D341Med (cell line): ENCODE results near the gene FNDC3B.

Experiments
- DNase-seq: peaks from one replicate; pipeline ENCODE4 v3.0.0; 2012; ENCODE audit warnings: low spot score

The FNDC3B gene

DNA sequence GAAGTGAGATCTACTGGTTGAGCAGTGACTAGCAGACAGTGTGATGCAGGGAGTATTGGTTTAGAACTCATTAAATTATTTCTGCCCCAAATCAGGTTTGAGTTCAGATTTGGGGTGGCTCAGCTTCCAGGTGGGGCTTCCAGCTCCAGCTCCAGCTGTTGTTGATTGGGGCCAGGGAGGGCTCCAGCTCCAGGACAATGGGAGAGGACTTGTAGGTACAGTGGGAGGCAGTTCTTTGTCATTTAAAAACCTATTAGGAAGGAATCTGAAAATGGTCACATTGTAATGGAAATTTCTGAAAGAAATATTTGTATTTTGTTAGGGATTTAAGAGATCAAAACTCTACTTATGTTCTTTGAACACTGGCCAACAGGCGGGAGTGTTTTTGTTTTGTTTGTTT, 97.0 kb downstream of the FNDC3B start:
- no peak for DNase-seq

GRCh38 chr3:172137287-172138192, 98.2 kb downstream of the FNDC3B start:
- DNase-seq = no peak

DNA sequence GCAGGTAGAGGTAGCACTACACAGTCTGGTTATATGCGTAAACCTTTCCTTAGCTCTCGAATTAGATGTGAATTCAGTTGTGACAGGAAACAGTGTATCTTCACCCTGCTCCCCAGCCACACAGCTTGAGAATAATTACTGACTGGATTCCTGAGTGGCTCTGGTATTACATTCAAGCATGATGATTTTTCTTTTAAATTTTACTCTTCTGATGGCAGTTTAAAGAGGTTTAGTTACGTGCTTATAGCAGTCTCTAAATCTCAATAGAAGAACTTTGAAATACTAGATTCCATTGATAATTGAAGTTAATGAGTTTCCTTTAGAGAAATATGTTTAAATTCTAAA, 98.8 kb downstream of the FNDC3B start:
- no peak for DNase-seq

- no peak for DNase-seq
These were observed 99.6 kb downstream of the FNDC3B start for GRCh38 chr3:172138792-172139507.

DNA sequence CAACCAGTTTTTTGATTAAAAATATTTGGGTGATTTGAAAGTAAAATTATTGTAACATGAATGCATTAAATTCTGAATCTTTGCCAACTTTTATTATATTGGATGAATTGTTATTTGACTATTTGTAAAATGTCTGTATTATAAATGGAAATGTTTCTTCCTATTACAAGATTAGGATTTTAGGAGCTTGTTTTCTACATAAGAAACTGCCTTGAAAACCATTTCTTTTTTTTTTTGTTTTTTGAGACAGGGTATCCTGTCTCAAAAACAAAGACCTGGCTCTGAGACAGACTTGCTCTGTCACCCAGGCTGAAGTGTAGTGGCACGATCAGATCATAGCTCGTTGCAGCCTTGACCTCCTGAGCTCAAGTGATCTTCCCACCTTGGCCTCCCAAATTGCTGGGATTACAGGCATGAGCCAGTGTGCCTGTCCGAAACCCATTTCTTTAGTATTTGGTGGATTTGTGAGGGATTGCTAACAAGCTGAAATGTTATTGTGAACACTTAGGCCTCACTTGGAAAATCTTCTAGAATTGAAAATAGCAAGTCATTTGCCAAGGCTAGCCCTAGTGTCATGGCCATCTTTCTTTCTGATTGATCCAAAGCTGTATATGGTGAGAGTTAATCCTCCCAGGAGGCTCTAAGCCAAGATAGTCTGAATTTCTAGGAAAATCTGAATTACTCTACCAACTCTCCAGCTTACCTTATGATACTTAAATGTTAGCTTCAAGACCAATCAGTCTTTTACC, 100.3 kb downstream of the FNDC3B start:
- no peak for DNase-seq

GRCh38 chr3:172140499-172141391, 101.4 kb downstream of the FNDC3B start:
- no peak for DNase-seq

DNA sequence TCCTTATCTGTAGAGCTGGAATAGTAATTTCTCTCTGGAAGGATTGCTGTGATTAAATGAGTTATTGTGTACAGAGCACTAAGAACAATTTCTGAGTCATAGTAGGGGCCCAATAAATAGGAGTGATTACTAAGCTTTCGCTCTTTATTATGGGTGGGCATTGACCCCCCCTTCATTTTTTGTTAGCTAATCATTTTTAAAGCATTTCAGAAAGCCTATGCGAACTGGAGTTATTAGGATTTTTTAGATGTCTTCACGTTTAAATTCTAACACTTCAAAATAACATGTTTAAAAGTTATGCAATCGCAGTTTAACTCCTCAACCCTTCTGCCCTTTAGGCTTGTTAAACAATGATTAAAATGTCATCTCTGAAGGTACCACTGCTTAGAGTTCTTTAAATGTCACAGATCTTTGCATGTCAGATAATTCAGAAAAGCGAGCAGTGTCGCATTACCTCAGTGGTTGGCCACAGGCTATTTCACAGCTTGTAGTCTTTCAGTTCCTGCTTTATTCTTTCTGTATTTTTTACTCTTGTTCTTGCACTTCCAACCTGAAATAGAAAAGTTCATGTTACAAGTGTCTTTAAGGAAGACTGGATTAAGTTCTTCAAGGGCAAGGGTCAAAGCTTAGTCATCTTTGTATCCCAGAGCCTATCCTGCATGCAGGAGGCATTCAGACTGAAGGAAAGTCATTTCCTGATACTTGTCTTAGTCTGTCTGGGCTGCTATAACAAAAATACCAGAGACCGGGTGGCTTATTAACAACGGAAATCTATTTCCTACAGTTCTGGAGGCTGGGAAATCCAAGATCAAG, 102.9 kb downstream of the FNDC3B start:
- DNase-seq = no peak

DNA sequence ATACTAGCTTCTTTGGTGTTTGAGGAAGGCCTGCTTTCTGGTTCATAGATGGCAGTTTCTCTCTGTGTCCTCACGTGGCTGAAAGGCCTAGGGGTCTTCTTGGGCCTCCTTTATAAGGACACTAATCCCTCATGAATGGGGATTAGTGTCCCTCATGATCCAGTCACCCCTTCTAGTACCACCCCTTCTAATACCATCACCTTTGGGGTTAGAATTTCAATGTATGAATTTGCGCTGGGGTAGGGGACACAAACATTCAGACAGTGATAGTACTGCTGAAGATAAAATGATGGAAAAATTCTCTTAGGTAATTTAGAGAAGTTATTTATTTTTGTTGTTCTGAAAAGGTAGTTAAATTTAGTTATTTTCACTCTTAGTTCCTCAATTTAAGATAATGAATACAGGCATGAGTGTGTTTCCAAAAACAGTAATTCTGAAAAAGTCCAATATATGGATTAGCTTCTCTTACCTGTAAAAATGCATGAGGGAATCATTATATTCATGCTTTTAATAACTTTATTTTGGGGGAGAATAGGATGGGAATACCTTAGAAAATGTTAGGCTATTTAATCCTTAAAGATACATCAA, 103.6 kb downstream of the FNDC3B start:
- DNase-seq = no peak

GRCh38 chr3:172143739-172144497, 104.5 kb downstream of the FNDC3B start:
- no peak for DNase-seq

GRCh38 chr3:172144601-172145000, 105.2 kb downstream of the FNDC3B start:
- no peak for DNase-seq

DNA sequence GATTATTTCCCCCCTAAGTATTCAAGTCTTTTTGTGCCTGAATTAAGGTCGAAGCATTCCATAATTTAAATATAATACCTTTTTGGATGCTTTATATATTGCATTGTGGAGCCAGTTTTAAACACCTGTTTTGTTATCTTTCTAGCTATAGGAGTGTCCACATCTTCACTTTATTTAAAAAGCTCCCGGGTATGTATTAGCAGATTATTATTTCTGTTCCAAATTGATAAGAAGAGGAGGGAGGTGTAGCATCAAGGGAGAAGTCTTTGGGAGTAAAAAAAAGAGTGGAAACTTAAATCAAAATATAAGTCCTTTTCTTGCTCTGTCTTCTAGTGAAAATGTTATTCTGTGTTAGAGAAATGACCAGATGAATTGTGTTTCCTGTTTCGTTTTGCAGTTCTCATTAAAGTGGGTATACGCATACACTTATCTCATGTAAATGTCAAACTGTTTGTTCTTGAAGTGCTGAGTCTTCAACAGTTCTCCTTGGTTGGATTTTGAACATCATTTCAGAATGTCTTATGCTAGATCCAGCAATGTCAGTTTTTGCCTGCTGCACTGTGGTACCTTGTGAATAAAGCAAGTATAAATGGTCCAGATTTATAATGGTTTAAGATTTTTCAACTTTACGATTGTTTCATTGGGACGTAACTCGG, 105.8 kb downstream of the FNDC3B start:
- no peak for DNase-seq

GRCh38 chr3:172146349-172146748, 107.0 kb downstream of the FNDC3B start:
- no peak for DNase-seq

DNA sequence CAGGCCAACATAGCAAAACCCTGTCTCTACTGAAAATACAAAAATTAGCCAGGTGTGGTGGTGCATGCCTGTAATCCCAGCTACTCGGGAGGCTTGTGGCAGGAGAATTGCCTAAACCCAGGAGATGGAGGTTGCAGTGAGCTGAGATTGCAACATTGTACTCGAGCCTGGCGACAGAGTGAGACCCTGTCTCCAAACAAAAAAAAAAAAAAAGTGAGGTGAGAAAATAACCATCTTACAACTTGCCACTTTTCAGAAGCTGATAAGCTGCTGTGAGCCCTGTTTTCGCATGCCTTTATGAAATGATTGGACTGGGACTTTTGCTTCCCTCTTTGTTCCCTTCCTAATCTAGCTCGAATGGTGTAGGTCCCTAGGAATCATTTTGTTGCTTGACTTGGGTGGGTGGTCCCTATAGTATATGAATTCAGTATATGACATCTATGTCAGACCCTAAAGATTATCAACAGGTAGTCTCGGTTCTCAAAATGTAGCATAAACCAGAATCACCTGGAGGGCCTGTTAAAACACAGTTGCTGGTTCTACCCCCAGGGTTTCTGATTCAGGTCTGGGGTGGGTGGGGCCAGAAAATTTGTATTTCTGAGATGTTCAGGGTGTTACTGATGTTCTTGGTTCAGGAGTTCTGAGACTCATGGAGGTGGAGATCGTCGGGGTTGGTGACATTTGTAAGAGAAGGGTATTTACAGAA, 107.9 kb downstream of the FNDC3B start:
- DNase-seq = no peak

GRCh38 chr3:172148241-172148640, 108.9 kb downstream of the FNDC3B start:
- DNase-seq = no peak

- no peak for DNase-seq
These were observed 109.6 kb downstream of the FNDC3B start for GRCh38 chr3:172148702-172149565.

DNA sequence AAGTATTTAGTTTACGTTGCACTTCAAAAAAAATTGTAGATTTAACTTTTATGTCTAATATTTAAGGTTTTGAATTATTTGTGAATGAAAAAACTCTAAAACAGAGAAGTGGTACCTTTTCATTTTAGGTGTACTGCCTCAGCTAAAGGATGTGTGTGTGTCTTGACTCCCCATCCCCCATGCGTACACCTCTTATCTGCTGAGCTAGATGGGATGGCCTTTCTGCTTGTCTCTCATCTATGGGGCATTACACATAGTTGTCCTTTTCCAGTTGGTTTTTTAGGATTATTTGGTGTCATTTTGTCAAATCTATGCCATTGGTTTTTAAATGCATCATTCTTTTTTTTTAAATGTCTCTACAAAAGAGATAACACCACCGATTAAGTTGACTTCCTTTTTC, 110.9 kb downstream of the FNDC3B start:
- DNase-seq = no peak

- DNase-seq = no peak
These were observed 111.7 kb downstream of the FNDC3B start for GRCh38 chr3:172150913-172151650.
